ENCODE measurements around the gene TRAPPC1.
"Not testable (repeated sequence)": the region's sequence is repeated elsewhere in the genome, so short reads cannot be mapped to it uniquely, and the experiment has no call there.

Gene TRAPPC1

GRCh38 chr17:7931709-7932482 lies at the start of gene TRAPPC1, which contains the start of gene CNTROB:
TRAPPC1 (minus strand) TSS chr17:7931946; CDS start chr17:7931829, 117 bp downstream.
CNTROB (plus strand) TSS chr17:7932206; CDS start chr17:7933080, 874 bp downstream.
- peak; percentile 98 for DNase-seq (ENCODE audit: low spot score)

- DNase-seq (ENCODE audit: low spot score): no peak
These were observed 46.1 kb upstream of the TRAPPC1 start for GRCh38 chr17:7977805-7978204.

- DNase-seq (ENCODE audit: low spot score): no peak
These were observed 45.3 kb upstream of the TRAPPC1 start for GRCh38 chr17:7977039-7977438.

GRCh38 chr17:7974638-7975131 lies 42.9 kb upstream of the TRAPPC1 start:
- no peak for DNase-seq (ENCODE audit: low spot score)

GRCh38 chr17:7972131-7972785 lies 40.5 kb upstream of the TRAPPC1 start:
- DNase-seq (ENCODE audit: low spot score): no peak

- DNase-seq (ENCODE audit: low spot score): no peak
These were observed 39.9 kb upstream of the TRAPPC1 start for GRCh38 chr17:7971651-7972050.

- DNase-seq (ENCODE audit: low spot score): no peak
These were observed 37.7 kb upstream of the TRAPPC1 start for GRCh38 chr17:7969433-7969832.

GRCh38 chr17:7967751-7968150 lies 36.0 kb upstream of the TRAPPC1 start:
- DNase-seq (ENCODE audit: low spot score): no peak

- no peak for DNase-seq (ENCODE audit: low spot score)
These were observed 29.7 kb upstream of the TRAPPC1 start for GRCh38 chr17:7961421-7961820.

- DNase-seq (ENCODE audit: low spot score): no peak
These were observed 27.9 kb upstream of the TRAPPC1 start for GRCh38 chr17:7959503-7960253.

GRCh38 chr17:7956228-7956965 lies 24.7 kb upstream of the TRAPPC1 start:
- no peak for DNase-seq (ENCODE audit: low spot score)

- no peak for DNase-seq (ENCODE audit: low spot score)
These were observed 23.9 kb upstream of the TRAPPC1 start for GRCh38 chr17:7955414-7956227.

GRCh38 chr17:7953266-7953665 lies 21.5 kb upstream of the TRAPPC1 start:
- not testable (repeated sequence) for DNase-seq (ENCODE audit: low spot score)

- no peak for DNase-seq (ENCODE audit: low spot score)
These were observed 19.5 kb upstream of the TRAPPC1 start for GRCh38 chr17:7951143-7951792.

GRCh38 chr17:7950578-7950977 lies 18.8 kb upstream of the TRAPPC1 start:
- DNase-seq (ENCODE audit: low spot score): no peak

- no peak for DNase-seq (ENCODE audit: low spot score)
These were observed 15.9 kb upstream of the TRAPPC1 start for GRCh38 chr17:7947651-7948050.

- DNase-seq (ENCODE audit: low spot score): no peak
These were observed 14.7 kb upstream of the TRAPPC1 start for GRCh38 chr17:7946441-7946840.

- DNase-seq (ENCODE audit: low spot score): no peak
These were observed 13.9 kb upstream of the TRAPPC1 start for GRCh38 chr17:7945651-7946050.

GRCh38 chr17:7944326-7944725 lies 12.6 kb upstream of the TRAPPC1 start:
- no peak for DNase-seq (ENCODE audit: low spot score)

GRCh38 chr17:7943291-7943690 lies 11.5 kb upstream of the TRAPPC1 start:
- no peak for DNase-seq (ENCODE audit: low spot score)
